Fibroblast of skin of scalp (primary cell): ENCODE results near the gene ALPL.
A peak's percentile ranks its signal among the peaks of the same experiment; 100 is the strongest.

Experiments used
- DNase-seq: peaks from one replicate; pipeline ENCODE4 v3.0.0-alpha.2; 2013

Gene ALPL

GRCh38 chr1:21619375-21619947 lies 110.2 kb downstream of the ALPL start:
- no peak for DNase-seq

DNA sequence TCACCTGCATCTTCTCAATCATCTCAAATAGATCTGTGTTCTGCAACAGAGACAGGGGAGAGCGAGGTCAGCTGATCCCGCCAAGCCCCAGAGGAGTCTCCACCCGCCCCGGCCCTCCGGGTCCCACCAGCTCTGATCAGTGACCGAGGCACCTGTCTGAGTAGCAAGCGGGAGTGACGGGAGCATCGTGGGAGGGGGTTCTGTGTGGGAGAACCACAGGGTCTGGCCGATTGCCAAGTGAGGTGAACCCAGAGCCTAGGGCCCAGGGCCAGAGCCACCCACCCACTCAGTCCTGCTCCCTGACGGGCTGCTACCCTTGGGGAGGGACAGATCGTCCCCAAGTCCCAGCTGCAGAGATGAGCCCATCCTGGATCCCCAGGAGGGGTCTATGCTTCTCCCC lies 110.8 kb downstream of the ALPL start:
- DNase-seq = no peak

- DNase-seq = no peak
These were observed 111.3 kb downstream of the ALPL start for GRCh38 chr1:21620496-21620895.

- no peak for DNase-seq
These were observed 111.8 kb downstream of the ALPL start for GRCh38 chr1:21621051-21621450.

DNA sequence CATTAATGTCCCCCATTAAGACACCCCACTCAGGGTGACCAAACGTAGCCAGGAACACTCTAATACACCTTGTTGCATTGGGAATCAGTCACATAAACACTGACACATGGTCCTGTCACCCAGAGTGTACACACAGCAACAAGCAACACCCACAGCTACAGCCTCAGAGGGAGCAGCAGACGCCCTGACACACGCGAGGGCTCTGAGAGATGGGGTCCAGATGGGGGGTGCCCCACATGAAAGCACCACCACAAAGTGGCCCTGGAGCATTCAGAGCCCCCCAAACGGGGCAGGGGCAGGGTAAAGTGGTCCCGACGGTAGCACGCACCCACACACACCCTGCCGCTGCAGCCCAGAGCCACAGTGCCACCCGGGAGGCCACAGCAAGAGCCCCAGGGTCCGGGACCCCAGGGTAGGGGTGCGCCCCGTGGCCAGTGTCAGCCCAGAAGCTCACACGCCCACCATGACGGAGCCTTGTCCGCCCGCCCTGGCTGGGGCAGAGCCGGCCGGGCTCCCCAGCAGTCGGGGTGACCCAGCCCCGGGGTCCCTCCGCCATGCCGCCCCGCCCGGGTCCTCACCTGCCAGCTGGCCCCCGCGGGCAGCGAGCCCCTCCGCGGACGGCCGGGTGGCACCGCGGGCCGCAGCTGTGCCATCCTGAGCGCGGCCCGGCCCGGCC lies 112.7 kb downstream of the ALPL start:
- DNase-seq = no peak

- DNase-seq = no peak
These were observed 113.5 kb downstream of the ALPL start for GRCh38 chr1:21622466-21623315.

- DNase-seq = no peak
These were observed 114.3 kb downstream of the ALPL start for GRCh38 chr1:21623410-21623961.

- DNase-seq = peak; percentile 52
These were observed 115.6 kb downstream of the ALPL start for GRCh38 chr1:21624571-21625389.

DNA sequence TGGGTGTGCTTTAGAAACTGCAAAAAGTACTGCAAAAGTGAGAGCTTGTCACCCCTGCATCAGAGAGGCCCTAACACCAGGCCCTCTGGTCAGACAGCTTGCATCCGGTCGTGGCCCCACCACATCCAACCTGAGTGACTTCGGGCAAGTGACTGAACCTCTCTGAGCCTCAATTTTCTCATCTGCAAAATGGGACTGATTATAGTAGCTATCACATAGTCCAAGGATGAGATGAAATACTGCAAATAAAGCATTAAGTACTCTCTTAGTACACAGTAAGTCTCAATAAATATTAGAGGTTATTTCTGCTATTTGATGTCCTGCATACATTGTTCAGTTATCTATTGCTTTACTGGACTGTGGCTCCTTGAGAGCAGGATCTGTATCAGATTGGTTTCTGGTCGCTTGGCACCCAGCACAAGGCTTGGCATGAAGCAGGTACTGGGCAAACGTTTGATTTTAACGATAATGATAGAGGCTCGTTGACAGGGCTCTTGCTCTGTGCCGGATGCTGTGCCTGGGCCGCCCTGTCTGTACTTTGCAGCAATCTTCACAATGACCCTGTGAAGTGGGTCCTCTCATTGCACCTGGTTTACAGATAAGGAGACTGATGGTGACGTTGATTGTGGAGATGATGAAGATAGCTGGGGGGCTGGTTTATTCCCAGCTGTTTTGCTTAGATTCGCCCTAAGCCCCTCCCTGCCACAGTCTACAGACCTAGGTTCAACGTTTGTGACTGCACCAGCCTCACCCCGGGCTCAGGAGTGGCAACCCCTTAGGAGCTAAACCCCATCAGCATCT lies 116.4 kb downstream of the ALPL start:
- no peak for DNase-seq

DNA sequence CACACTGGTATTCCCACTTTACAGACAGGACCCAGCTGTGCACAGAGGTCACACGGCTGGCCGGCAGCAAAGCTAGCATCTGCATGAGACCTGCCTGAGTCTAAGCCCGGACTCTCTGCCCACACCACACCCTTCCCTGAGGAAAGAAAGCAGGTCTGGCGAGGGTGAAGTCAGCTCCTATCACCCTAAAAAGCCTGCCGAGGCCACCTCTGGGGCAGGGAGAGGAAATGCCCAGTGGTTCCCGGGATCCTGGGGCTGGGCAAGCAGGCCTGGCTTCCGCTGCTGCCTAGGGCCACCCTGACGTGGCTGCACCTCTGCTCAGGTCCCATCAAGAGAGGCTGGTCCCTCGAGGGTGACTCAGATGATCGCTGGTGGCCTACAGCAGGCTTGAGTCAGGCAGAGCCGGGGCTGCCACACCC lies 117.7 kb downstream of the ALPL start:
- DNase-seq = no peak
